ENCODE results near the gene SPATS2. TPM values are rescaled to one million over a fixed set of nuclear protein-coding genes. Genes with fewer than 3 reads are reported as not detected.
"Not testable (repeated sequence)": the region's sequence is repeated elsewhere in the genome, so short reads cannot be mapped to it uniquely, and the experiment has no call there.

SPATS2 gene
- total RNA-seq, 2 donors from 2014 or later, result 11.5 to 31.4 TPM

DNA sequence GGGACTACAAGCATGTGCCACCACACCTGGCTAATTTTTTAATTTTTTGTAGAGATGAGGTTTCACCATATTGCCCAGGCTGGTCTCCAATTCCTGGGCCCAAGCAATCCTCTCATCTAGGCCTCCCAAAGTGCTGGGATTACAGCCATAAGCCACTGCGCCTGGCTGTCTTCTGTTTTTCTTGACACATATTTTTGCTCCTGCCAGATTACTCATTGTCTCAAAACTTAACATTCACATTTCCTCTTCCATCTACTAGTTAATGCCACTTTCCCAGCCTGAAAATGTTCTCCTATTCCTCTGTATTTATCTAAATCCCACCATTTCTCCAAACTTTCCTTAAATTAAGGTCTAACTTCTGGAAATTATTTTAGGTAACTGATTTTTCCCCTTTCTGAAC lies 135.3 kb downstream of the SPATS2 start:
- TF ChIP-seq, protein P1, sequence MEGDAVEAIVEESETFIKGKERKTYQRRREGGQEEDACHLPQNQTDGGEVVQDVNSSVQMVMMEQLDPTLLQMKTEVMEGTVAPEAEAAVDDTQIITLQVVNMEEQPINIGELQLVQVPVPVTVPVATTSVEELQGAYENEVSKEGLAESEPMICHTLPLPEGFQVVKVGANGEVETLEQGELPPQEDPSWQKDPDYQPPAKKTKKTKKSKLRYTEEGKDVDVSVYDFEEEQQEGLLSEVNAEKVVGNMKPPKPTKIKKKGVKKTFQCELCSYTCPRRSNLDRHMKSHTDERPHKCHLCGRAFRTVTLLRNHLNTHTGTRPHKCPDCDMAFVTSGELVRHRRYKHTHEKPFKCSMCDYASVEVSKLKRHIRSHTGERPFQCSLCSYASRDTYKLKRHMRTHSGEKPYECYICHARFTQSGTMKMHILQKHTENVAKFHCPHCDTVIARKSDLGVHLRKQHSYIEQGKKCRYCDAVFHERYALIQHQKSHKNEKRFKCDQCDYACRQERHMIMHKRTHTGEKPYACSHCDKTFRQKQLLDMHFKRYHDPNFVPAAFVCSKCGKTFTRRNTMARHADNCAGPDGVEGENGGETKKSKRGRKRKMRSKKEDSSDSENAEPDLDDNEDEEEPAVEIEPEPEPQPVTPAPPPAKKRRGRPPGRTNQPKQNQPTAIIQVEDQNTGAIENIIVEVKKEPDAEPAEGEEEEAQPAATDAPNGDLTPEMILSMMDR (IDR thresholded peaks at IDR 0.05), result no peak
- H3K36me3 ChIP-seq, result no peaks in the 10 kb centered on the region
- H3K27me3 ChIP-seq (replicated peaks; ENCODE audit: insufficient read depth), result no peaks in the 10 kb centered on the region
- no peaks in the 10 kb centered on the region for H3K9me3 ChIP-seq
- no peak for DNase-seq (ENCODE audit: low spot score)
- no peak overlapping the region for H3K27ac ChIP-seq
- no peak for ATAC-seq (ENCODE audit: insufficient number of reproducible peaks, low FRiP score, low read depth)
- no peak overlapping the region for H3K4me3 ChIP-seq
- H3K4me1 ChIP-seq (ENCODE audit: control insufficient read depth in 1 of 2, low read depth in 2 of 2), result no peaks in the 10 kb centered on the region

DNA sequence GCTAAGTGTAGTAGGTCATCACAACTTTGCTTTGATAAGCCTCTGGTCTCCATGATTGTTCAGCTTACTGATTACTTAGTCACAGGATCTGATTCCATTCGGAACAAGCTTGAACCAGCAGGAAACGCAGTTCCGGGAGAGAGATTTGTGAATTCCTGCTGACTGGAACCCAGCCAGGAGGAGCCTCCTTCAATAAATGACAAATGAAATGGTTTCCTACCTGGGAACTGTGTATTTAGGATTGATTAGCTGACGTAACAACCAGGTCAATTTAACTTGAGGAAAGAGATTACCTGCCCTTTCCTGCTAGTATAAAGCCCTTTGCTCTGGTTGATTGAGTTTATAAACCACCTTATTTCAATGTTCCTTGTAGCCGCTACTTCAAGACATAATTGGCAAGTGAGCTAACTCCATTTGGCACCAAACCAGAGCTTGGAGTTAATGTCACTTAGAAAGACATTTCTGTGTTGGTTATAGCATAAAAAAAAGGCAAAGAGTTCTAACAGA lies 136.5 kb downstream of the SPATS2 start:
- TF ChIP-seq, protein P1 (IDR thresholded peaks at IDR 0.05), result no peak
- DNase-seq (ENCODE audit: low spot score), result no peak

DNA sequence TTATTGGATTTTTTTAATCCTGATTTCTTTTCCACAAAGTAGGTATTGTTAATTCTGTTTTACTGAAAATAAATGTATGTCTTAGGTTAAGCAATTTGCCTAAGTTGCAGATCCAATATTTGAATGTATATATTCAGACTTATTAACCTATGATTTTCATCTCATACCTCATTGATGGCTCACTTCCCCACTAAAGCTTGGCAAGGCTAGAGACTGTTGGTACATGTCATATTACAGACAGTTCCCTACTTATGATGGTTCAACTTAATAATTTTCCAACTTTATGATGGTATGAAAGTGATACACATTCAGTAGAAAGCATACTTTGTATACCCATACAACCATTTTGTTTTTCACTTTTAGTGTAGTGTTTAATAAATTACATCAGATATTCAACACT lies 138.4 kb downstream of the SPATS2 start:
- H3K4me1 ChIP-seq (ENCODE audit: control insufficient read depth in 1 of 2, low read depth in 2 of 2), result no peaks in the 10 kb centered on the region
- DNase-seq (ENCODE audit: low spot score) (no peak), ATAC-seq (ENCODE audit: insufficient number of reproducible peaks, low FRiP score, low read depth) (no peak)
- H3K27me3 ChIP-seq (replicated peaks; ENCODE audit: insufficient read depth), result no peaks in the 10 kb centered on the region
- no peaks in the 10 kb centered on the region for H3K36me3 ChIP-seq
- TF ChIP-seq, protein P1 (IDR thresholded peaks at IDR 0.05), result no peak
- no peak overlapping the region for H3K27ac ChIP-seq
- no peak overlapping the region for H3K4me3 ChIP-seq
- no peaks in the 10 kb centered on the region for H3K9me3 ChIP-seq

More for the DNA sequence above, 136.5 kb downstream of the SPATS2 start:
- H3K9me3 ChIP-seq, result no peaks in the 10 kb centered on the region
- no peak overlapping the region for H3K27ac ChIP-seq
- H3K27me3 ChIP-seq (replicated peaks; ENCODE audit: insufficient read depth), result no peaks in the 10 kb centered on the region
- no peaks in the 10 kb centered on the region for H3K36me3 ChIP-seq
- H3K4me3 ChIP-seq, result no peak overlapping the region
- H3K4me1 ChIP-seq (ENCODE audit: control insufficient read depth in 1 of 2, low read depth in 2 of 2), result no peaks in the 10 kb centered on the region
- no peak for ATAC-seq (ENCODE audit: insufficient number of reproducible peaks, low FRiP score, low read depth)

DNA sequence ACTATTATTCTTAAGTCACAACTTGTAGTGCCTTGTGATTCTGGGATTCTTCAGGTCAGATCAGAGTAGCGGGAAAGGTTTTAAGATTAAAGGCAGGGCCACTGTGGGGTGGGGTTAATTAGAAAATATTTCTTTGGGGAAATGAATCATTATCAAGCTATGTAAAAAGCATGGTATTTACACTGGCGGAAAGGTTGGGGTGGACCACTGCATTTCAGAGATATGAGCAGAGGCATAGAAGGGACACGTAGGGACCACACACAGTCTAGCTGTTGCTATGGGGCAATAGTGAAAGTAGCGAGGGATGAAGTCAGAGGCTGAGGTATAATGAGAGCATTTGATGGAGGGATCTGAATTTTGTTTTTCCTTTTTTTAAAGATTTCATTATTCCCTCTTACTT lies 139.9 kb downstream of the SPATS2 start:
- no peaks in the 10 kb centered on the region for H3K27me3 ChIP-seq (replicated peaks; ENCODE audit: insufficient read depth)
- H3K4me1 ChIP-seq (ENCODE audit: control insufficient read depth in 1 of 2, low read depth in 2 of 2), result no peaks in the 10 kb centered on the region
- no peak overlapping the region for H3K4me3 ChIP-seq
- TF ChIP-seq, protein P1 (IDR thresholded peaks at IDR 0.05), result no peak
- no peak for DNase-seq (ENCODE audit: low spot score)
- no peak overlapping the region for H3K27ac ChIP-seq
- ATAC-seq (ENCODE audit: insufficient number of reproducible peaks, low FRiP score, low read depth), result no peak
- H3K9me3 ChIP-seq, result no peaks in the 10 kb centered on the region
- no peaks in the 10 kb centered on the region for H3K36me3 ChIP-seq

DNA sequence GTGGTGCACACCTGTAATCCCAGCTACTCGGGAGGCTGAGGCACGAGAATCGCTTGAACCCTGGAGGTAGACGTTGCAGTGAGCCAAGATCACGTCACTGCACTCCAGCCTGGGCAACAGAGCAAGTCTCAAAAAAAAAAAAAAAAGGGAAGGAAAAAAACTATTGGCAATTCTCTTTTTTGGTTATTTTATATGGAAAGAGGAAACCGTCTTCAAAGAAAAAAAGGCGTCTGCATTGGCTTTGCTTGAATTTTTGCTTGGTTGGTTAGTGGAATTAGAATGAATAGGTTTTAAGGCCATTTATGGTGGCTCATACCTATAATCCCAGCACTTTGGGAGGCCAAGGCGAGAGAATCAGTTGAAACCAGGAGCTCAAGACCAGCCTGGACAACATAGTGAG lies 142.4 kb downstream of the SPATS2 start:
- DNase-seq (ENCODE audit: low spot score); H3K9me3 ChIP-seq; H3K4me3 ChIP-seq; ATAC-seq (ENCODE audit: insufficient number of reproducible peaks, low FRiP score, low read depth); H3K27ac ChIP-seq; H3K36me3 ChIP-seq; H3K4me1 ChIP-seq (ENCODE audit: control insufficient read depth in 1 of 2, low read depth in 2 of 2); H3K27me3 ChIP-seq (replicated peaks; ENCODE audit: insufficient read depth): not testable (repeated sequence)

DNA sequence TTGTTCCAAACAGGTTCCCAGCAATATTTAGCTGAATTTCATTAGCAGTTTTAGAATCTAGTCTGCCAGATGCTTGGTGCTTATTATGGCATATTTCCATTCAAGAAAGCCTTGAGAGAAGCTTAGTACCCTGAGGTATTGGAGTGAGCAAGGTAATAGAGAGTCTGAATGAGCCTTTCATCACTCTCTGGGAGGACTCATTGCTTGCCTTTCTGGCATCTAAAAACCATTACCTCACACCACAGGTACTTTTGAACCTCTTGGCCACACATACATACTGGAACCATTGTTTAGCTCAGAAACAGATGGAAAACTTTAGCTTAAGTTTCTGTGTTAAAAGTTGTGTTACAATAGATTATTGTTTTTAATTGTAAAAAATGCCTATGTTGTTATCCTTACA lies 144.1 kb downstream of the SPATS2 start:
- no peak for DNase-seq (ENCODE audit: low spot score)
- no peaks in the 10 kb centered on the region for H3K4me1 ChIP-seq (ENCODE audit: control insufficient read depth in 1 of 2, low read depth in 2 of 2)
- H3K27ac ChIP-seq, result no peak overlapping the region
- peaks cover 5% of the 10 kb centered on the region for H3K36me3 ChIP-seq
- H3K4me3 ChIP-seq, result no peak overlapping the region
- no peak for ATAC-seq (ENCODE audit: insufficient number of reproducible peaks, low FRiP score, low read depth)
- H3K9me3 ChIP-seq, result no peaks in the 10 kb centered on the region
- H3K27me3 ChIP-seq (replicated peaks; ENCODE audit: insufficient read depth), result no peaks in the 10 kb centered on the region
- TF ChIP-seq, protein P1 (IDR thresholded peaks at IDR 0.05), result no peak
